SKM-1 treated with dmso at 0.1 percent for 144 hours (cell line): ENCODE results near the gene BTG4.

ENCODE experiments used
- DNase-seq: peaks from one replicate; lab custom pipeline; 2025; ENCODE audit not compliant: unreplicated experiment; lab: John Stamatoyannopoulos, UW

The BTG4 gene

DNA sequence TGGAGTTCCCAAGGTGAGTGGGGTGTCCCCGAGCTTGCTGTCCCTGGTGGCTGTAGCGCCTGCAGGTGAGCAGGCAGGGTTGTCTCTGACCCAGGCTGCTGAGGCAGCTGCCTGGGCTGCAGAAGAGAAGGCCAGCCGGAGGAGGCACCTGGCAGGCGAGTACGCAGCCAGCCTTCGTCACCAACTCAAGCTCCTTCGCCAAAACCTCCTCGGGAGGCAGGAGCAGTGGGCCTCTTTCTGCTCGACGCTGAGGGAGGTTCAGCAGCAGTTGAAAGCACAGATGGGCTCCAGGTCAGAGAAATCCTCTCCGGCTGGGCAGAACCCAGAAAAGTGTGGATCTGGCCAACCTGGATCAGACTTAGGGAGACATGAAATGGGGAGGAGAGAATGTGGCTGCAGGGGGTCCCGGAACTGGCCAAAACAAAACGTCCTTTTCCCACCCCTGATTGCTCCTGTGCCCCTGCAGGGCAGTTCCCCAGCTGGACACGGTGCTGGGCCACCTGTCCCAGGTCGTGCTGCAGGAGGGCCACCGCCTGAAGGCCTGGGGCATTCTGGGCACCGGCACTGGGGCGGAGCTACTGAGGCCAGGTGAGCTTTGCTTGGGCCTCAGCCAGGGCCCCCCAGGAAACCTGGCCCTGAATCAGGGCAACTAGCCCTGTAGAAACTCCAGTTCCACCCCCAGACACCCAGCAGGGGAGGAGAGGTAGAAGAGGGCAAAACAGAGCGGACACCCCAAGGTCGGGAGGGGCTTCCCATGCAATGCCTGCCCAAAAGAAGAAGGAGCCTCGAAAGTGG, 56.7 kb downstream of the BTG4 start:
- no peak for DNase-seq

- DNase-seq = peak; percentile 34
Observed at GRCh38 chr11:111454561-111455192, 57.5 kb downstream of the BTG4 start.

GRCh38 chr11:111452817-111453552, 59.2 kb downstream of the BTG4 start:
- no peak for DNase-seq

DNA sequence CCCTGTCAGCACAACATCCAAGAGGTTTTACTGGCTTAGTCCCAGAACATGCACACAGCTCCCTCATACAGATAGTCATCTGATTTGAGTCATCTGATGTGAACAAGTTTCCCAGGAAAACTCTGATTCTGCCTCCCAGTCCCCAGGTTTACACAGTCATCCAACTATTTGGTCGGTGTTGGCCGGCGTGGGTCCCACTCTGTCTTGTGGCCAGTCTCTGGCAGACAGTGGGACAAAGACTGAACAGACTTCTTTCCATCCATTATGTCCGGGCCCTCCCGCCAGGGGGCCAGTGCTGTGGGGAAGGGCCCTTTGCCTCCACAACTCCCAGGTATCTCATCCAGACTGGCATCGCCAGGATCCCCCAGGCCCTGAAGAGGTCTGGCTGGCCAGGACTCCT, 60.0 kb downstream of the BTG4 start:
- no peak for DNase-seq

GRCh38 chr11:111450480-111451320, 61.5 kb downstream of the BTG4 start:
- no peak for DNase-seq

DNA sequence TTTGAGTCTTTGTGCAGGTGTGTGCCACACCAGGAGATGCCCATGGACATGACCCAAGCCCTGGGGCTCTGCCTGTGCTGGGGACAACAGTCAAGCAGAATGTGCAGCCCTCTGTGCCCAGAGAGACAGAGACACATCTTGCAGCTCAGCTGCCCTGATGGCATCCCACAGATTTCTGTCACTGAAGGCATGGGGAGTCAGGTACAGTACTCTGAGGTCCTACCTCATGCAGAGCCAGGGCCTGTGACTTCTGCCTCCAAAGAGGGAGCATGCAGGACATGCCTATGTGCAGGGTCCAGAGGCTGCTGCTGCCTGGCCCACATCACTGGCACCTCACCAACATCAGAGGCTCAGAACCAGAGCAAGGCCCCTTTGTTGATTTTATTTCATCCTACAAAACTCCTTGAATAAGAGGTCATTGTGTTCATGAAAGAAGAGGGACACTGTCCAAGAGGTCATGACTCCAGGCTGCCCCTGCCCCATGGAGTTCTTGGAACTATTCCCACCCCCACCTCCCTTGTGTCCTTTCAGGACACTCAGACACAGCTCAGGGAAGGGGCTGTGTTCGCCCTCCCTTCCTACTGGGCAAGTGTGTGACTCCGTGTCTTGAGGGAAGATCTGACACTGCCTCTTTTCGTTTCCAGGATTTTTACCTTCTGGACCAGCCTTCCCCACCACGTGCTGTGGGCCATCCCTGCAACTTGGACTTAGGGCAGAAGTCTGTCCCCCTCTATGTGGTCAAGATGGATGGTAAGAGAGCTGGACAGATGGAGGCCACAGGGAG, 62.3 kb downstream of the BTG4 start:
- DNase-seq = no peak

DNA sequence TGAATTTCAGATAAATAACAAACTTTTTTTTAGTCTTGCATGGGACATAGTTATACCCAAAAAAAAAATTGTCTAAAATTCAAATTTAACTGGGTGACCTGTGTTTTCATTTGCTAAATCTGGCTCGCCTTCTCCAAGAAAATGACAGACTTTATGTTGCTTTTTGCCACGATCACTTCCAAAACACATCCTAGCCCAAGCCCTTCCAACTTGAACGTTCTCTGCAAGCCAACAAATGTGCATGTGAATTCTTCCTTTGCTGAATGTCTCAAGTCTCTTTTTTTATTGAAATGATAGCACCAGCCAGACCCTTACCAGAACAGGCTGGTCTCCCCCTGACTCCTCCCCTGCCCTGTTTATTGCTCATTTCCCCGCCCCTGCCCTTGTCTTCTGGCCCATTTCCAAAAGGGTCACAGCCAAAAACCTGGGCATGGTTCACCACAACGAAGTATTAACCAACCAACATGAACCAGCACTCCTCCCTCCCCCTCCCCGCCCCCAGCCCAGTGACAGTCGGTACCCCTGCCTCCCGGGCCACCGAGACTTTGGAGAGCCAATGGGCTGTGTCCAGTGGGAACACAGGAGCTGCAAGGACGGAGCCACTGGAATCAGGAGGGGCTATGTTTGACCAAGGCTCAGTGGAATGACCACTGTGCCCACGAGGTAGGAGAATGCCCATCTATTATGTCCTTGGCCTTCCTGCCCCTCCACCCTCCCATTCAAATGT, 63.2 kb downstream of the BTG4 start:
- DNase-seq = no peak

DNA sequence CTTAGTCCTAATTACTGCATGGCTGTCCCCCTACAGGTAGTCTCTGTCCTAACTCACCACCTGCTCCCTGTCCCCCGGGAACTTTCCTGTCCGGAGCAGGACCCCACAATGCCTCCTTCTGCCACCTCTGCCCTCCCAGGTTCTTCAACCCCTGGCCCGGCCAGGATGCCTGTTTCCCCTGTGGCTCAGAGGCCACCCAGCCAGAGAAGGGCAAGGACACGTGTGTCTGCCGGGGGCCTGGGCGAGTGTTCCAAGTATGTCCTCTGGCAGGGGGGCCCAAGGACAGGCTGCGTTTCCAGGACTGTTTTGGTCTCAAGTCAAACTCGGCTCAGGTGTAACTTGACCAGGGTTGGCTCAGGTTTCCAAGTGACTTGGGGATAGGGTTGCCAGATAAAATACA, 63.8 kb downstream of the BTG4 start:
- DNase-seq = no peak

DNA sequence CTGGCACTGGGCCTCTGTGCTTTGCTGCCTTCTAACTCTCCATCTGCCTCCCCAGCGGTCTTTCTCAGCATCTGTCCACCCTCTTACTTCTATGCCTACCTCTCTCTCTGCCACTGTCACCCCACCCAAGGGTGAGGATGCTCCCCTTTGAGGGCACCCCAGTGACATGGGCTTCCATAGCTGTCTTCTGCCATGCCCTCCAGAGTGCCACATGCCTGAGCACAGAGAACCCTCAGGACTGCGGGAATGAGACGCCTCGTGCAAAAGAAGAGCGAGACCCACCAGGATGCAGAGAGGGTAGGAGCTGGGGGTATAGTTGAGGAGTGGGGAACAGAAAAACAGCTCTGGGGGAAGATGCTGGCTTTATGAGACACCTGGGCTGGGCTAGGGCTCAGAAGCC, 64.3 kb downstream of the BTG4 start:
- no peak for DNase-seq

- no peak for DNase-seq
Observed at GRCh38 chr11:111447112-111447471, 65.1 kb downstream of the BTG4 start.

DNA sequence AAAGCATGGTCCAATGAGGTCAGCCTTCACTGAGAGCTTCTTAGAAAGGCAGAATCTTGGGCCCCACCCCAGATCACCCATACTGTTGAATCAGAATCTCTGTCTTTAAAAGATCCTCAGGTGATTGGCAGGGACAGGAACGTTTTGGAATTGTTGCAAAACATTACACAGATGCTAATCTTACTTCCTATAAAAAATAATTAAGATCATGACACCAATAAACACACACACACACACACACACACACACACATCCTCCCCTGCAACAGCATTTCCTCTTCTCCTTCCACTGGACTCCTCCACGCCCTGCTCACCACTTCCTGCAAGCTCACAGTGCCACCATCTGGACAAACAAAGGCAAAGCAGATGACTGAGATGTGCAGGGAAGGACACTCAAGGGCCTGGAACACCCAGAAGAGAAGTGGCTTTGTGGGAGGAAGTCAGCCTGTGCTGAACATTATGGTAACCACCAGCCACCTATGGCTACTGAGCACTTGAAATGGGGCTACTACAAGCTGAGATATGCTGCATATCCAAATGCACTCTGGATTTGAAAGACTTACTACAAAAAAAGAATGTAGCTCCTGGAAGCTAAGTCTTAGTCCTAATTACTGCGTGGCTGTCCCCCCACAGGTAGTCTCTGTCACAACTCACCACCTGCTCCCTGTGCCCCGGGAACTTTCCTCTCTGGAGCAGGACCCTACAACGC, 65.6 kb downstream of the BTG4 start:
- peak; percentile 98 for DNase-seq

GRCh38 chr11:111445586-111445985, 66.6 kb downstream of the BTG4 start:
- no peak for DNase-seq
